Astrocyte of the cerebellum (primary cell): ENCODE measurements around the gene TANC1.

ENCODE experiments used
- DNase-seq: peaks from one replicate; pipeline ENCODE4 v3.0.0-alpha.2; 2011; ENCODE audit warnings: low read depth
- H3K4me3 ChIP-seq: 2 replicates; pipeline ENCODE4 v1.5.1; 2011; ENCODE audit warnings: mild to moderate bottlenecking, low read depth, low read length, moderate library complexity
- in situ Hi-C: cut with HindIII; loops from 2 replicates; pipeline ENCODE4 v1.10.0; 2017; ENCODE audit warnings: low sequenced_read_pairs
- TF ChIP-seq, protein P1 (sequence below): IDR thresholded peaks from 2 replicates; pipeline ENCODE4 v1.5.1; 2012; ENCODE audit warnings: low read length, low read depth, moderate library complexity, mild to moderate bottlenecking; ENCODE audit errors: missing control alignments

The TANC1 gene

DNA sequence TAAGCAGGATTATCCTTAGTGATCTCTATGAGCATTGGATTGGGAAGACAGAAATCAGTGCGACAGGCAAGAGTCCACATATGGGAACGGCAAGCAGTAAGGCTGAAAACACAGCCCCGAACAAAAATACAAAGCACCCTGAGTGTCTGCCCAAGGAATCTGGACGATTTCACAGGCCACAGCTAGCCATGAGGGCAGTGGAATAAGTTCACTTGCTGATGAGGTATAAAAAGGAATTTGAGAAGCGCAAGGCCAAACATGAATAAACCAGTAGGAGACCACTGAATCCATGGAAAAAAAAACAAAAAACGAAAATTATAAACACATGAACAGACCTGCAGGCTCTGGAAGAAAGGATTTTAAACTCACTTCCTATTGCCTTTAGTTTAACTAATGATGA, 293.8 kb downstream of the TANC1 start:
- in situ Hi-C loops: no loop called here
- H3K4me3 ChIP-seq: no peak overlapping the region
- DNase-seq: no peak
- TF ChIP-seq, protein P1, sequence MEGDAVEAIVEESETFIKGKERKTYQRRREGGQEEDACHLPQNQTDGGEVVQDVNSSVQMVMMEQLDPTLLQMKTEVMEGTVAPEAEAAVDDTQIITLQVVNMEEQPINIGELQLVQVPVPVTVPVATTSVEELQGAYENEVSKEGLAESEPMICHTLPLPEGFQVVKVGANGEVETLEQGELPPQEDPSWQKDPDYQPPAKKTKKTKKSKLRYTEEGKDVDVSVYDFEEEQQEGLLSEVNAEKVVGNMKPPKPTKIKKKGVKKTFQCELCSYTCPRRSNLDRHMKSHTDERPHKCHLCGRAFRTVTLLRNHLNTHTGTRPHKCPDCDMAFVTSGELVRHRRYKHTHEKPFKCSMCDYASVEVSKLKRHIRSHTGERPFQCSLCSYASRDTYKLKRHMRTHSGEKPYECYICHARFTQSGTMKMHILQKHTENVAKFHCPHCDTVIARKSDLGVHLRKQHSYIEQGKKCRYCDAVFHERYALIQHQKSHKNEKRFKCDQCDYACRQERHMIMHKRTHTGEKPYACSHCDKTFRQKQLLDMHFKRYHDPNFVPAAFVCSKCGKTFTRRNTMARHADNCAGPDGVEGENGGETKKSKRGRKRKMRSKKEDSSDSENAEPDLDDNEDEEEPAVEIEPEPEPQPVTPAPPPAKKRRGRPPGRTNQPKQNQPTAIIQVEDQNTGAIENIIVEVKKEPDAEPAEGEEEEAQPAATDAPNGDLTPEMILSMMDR: no peak

- no peak overlapping the region for H3K4me3 ChIP-seq
- TF ChIP-seq, protein P1: no peak
- in situ Hi-C loops: no loop called here
- DNase-seq: no peak
These were observed 294.5 kb downstream of the TANC1 start for GRCh38 chr2:159262904-159263303.

- in situ Hi-C loops: no loop called here
- TF ChIP-seq, protein P1: no peak
- no peak overlapping the region for H3K4me3 ChIP-seq
- DNase-seq: no peak
These were observed 296.7 kb downstream of the TANC1 start for GRCh38 chr2:159265171-159265576.

DNA sequence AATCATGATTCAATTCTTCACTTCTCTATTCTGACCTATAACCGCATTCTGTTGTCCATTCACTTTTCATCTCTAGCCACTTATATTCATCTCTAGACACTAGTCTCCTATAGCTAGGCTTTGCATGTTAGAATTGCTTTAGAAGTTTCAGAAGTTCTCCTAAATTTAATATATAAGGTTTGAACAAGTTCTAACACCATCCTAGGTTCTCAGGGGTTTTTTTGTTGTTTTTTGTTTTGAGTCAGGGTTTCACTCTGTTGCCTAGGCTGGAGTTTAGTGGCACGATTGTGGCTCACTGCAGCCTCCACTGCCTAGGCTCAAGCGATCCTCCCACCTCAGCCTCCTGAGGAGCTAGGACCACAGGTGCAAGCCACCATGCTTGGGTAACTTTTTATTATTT, 298.1 kb downstream of the TANC1 start:
- in situ Hi-C loops: no loop called here
- no peak for DNase-seq
- TF ChIP-seq, protein P1: no peak
- H3K4me3 ChIP-seq: no peak overlapping the region

DNA sequence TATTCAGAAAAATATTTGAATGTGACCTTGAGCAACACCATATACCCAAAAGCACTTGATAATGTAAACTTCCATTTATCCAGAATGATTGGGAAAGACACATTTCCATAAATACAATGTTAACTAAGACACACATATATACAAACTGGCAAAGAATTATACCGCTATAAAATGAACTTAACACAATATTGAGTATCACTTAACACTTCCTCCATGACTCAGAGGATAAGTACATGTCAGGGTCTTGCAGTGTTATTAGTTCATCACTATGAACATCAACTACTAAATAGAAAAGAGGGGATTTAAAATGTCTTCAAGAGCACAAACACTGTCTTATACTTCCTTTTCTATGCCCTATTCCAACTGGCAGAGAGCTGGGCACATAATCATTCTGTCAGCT, 299.5 kb downstream of the TANC1 start:
- TF ChIP-seq, protein P1: no peak
- no peak overlapping the region for H3K4me3 ChIP-seq
- no peak for DNase-seq
- in situ Hi-C loops: no loop called here

DNA sequence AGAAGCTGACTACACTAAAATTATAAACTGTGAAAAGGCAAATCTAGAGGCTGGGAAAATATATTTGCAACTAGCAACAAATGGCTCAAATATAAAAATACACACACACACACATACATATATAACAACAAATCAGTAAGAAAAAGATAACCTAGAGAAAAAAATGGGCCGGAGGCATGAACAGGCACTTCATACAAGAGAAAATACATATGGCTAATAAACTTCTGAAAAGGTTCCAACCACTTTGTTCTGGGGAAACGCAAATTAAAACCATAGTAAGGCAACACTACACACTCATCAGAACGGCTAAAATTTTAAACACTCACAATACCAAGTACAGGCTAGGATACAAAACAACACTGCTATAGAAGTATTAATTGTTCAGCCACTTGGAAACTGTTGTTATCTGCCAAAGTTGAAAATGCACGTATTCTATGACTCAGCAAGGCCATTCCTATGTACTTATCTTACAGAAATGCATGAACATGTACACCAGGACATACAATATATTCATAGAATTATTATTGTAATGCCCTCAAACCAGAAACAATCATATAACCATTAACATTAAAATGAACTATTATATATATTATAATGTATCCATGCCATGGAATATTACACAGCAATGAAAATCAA, 302.4 kb downstream of the TANC1 start:
- in situ Hi-C loops: no loop called here
- DNase-seq: no peak
- TF ChIP-seq, protein P1: no peak
- no peak overlapping the region for H3K4me3 ChIP-seq
